ENCODE measurements around the gene ZNF768.
"Not testable (repeated sequence)": the region's sequence is repeated elsewhere in the genome, so short reads cannot be mapped to it uniquely, and the experiment has no call there.

The ZNF768 gene

DNA sequence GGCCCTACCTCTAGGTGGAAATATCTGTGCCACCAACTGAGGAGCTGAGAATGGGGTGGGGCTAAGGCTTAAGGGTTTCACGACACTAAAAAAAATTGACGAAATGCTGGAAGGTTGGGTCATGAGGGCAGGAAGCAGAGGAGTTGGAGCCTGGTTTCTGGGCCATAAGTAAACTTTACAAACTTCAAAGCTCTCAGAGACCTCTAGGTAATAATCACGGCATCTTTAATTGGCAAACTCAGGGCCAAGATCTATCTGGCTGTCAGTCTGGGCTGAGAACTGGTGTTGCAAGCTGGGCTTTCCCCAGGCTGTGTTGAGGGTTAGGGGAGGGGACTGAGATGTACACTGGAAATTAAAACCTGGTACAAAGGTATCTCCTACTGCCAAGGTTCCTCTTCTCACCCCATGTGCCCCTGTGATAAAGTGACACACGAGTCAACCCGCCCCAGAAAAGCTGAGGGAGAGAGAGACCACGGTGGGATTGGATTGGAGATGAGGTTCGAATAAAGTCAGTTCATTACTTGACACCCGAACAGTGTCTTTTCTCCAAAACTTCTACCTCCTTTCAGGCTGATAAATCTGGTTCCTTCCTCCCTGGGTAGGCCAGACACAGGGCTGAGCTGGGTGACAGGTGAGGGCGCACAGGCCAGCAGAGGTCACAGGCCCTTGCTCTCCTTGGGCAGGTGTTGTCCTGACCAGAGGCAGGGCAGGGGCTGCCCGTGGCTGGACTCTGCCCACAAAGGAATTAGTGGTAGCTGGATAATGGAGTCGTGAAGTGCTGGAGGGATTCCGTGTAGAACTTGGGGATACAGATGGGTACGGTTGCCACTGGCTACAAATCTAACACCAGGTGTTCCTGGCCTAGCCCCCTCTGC is 4.0 kb upstream of the ZNF768 start:
- Mint-ChIP-seq H3K4me1 (ENCODE audit: low read depth) (peaks cover 40% of the 10 kb centered on the region), H3K27me3 (no peaks in the 10 kb centered on the region), H3K4me3 (no peak overlapping the region), H3K9me3 (no peaks in the 10 kb centered on the region), H3K27ac (peak overlapping the region; percentile 76), H3K36me3 (ENCODE audit: low read depth) (peaks cover 41% of the 10 kb centered on the region)
- DNase-seq = no peak

- no peaks in the 10 kb centered on the region for H3K9me3 Mint-ChIP-seq
- peak overlapping the region; percentile 73 for H3K27ac Mint-ChIP-seq
- H3K4me1 Mint-ChIP-seq (ENCODE audit: low read depth) = peaks cover 45% of the 10 kb centered on the region
- no peak overlapping the region for H3K4me3 Mint-ChIP-seq
- H3K36me3 Mint-ChIP-seq (ENCODE audit: low read depth) = peaks cover 37% of the 10 kb centered on the region
- no peak for DNase-seq
- H3K27me3 Mint-ChIP-seq = no peaks in the 10 kb centered on the region
These were observed 2.6 kb upstream of the ZNF768 start for GRCh38 chr16:30528799-30529457.

DNA sequence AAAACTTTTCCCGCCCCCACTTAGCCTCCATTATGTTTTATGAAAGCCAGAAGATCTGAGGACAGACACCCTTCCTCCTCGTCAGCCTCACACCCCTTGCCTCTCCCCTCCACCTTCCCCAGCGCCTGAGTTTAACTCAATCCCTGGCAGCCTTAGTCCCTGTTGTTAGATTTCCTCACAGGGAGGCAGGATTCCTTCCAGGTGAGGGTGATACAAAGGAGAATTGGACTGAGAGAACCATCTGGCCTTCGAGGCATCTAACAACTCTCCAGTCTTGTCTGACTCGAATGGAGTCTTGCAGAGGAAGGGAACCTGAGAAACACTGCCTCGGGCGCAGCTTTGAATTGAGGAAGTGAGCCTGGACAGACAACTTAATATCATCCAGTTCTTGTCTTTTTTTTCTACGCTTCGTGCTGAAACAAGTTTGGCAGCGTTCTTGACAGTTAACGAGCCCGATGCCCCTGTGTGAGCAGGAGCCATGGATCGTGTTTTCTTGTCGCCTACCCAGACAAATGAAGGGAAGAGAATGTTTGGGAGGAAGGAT is 1.3 kb upstream of the ZNF768 start:
- H3K4me1 Mint-ChIP-seq (ENCODE audit: low read depth) = peaks cover 42% of the 10 kb centered on the region
- DNase-seq = no peak
- H3K36me3 Mint-ChIP-seq (ENCODE audit: low read depth) = peaks cover 29% of the 10 kb centered on the region
- peak overlapping the region; percentile 74 for H3K4me3 Mint-ChIP-seq
- H3K27ac Mint-ChIP-seq = peak overlapping the region; percentile 76
- no peaks in the 10 kb centered on the region for H3K9me3 Mint-ChIP-seq
- no peaks in the 10 kb centered on the region for H3K27me3 Mint-ChIP-seq

GRCh38 chr16:30526823-30527634 is 663 bp upstream of the ZNF768 start:
- H3K4me3 Mint-ChIP-seq = peak overlapping the region; percentile 74
- peak overlapping the region; percentile 76 for H3K27ac Mint-ChIP-seq
- peaks cover 28% of the 10 kb centered on the region for H3K36me3 Mint-ChIP-seq (ENCODE audit: low read depth)
- H3K27me3 Mint-ChIP-seq = no peaks in the 10 kb centered on the region
- peaks cover 43% of the 10 kb centered on the region for H3K4me1 Mint-ChIP-seq (ENCODE audit: low read depth)
- no peaks in the 10 kb centered on the region for H3K9me3 Mint-ChIP-seq
- peak; percentile 95 for DNase-seq

DNA sequence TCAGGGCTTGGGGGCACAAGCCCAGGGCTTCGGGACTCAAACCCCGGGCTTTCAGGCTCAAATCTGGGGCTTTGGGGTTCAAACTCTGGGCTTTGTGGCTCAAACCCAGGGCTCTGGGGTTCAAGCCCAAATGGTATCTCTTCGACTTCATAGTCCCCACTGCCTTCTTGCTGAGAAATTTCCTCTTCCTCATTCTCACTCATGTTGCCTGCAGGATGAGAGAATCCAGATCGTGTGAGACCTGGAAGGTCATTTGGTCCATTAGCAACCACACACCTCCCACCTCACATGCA is 576 bp downstream of the ZNF768 start:
- H3K4me1 Mint-ChIP-seq (ENCODE audit: low read depth) = peaks cover 39% of the 10 kb centered on the region
- peaks cover 26% of the 10 kb centered on the region for H3K36me3 Mint-ChIP-seq (ENCODE audit: low read depth)
- DNase-seq = no peak
- H3K9me3 Mint-ChIP-seq = no peaks in the 10 kb centered on the region
- H3K4me3 Mint-ChIP-seq = peak overlapping the region; percentile 81
- no peaks in the 10 kb centered on the region for H3K27me3 Mint-ChIP-seq
- peak overlapping the region; percentile 89 for H3K27ac Mint-ChIP-seq

DNA sequence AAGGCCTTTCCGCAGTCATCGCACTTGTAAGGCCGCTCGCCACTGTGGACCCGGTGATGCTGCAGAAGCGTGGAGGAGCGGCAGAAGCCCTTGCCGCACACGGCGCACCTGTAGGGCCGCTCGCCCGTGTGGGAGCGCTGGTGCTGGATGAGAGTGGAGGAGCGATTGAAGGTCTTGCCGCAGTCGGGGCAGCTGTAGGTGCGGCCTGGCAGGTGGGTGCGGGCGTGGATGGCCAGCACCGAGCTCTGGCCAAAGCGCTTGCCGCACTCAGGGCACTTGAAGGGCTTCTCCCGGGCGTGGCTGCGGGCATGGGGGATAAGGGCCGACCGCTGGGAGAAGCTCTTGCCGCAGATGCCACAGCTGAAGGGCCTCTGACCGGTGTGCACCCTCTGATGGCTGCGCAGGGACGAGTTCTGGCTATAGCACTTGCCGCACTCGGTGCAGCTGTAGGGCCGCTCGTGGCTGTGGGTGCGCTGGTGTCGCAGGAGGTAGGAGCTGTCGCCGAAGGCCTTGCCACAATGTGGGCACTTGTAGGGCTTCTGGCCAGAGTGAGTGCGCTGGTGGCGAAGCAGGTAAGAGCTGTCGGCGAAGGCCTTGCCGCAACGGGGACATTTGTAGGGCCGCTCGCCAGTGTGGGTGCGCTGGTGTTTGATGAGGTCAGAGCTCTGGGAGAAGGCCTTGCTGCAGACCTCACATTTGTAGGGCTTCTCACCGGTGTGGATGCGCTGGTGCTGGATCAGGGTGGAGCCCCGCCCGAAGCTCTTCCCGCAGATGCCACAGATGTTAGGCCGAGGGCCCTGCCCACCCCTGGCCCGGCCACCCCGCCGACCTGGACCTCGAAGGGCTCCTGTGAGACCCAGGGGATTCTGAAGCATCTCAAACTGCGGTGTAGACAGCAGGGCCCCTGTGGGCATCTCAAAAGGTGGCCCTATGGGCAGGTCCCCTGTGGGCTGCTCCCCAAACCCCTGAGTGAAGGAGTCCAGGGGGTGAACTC is 1.5 kb downstream of the ZNF768 start:
- H3K27ac Mint-ChIP-seq = peak overlapping the region; percentile 83

DNA sequence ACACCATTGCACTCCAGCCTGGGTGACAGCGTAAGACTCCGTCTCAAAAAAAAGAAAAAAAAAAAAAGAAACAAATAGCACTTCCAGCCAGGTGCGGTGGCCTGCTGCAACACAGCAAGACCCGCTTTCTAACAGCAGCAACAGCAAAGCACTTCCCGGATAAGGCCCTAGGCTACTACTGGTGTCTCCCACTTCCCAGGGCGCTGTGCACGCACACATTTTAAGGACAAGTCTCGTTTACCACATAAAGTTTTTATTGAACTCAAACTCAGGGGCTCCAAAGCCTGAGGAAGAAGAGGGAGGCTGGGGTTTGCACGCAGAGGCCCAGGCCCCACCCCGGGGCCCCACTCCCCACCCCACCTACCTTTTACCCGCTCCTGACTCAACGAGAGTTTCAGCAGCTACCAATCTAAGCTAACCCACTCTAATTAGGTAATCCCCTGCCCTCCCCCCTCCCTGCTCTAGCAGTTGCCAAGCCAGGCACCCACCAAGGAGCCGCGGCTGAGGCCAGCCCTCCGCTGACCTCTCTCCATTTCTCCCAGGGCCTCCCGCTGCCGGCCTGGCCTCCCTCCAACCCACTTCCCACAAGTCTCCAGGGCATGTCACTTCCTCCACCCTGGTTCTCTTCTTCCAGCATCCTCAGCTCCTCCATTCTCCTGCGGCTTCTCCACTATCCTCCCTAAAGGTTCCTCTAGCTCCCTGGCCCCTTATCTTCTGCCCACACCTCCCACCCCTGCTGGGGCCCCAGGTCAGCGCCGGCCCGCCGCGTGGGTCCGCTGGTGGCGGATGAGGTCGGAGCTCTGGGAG is 2.4 kb downstream of the ZNF768 start:
- DNase-seq = no peak
- peak overlapping the region; percentile 48 for H3K4me3 Mint-ChIP-seq
- peak overlapping the region; percentile 83 for H3K27ac Mint-ChIP-seq
- H3K27me3 Mint-ChIP-seq = no peaks in the 10 kb centered on the region
- H3K36me3 Mint-ChIP-seq (ENCODE audit: low read depth) = peaks cover 41% of the 10 kb centered on the region
- no peaks in the 10 kb centered on the region for H3K9me3 Mint-ChIP-seq
- peaks cover 26% of the 10 kb centered on the region for H3K4me1 Mint-ChIP-seq (ENCODE audit: low read depth)

More for the DNA sequence above, 1.5 kb downstream of the ZNF768 start:
- H3K4me3 Mint-ChIP-seq = peak overlapping the region; percentile 48
- H3K9me3 Mint-ChIP-seq = no peaks in the 10 kb centered on the region
- peaks cover 32% of the 10 kb centered on the region for H3K36me3 Mint-ChIP-seq (ENCODE audit: low read depth)
- DNase-seq = no peak
- H3K27me3 Mint-ChIP-seq = no peaks in the 10 kb centered on the region
- H3K4me1 Mint-ChIP-seq (ENCODE audit: low read depth) = peaks cover 30% of the 10 kb centered on the region

DNA sequence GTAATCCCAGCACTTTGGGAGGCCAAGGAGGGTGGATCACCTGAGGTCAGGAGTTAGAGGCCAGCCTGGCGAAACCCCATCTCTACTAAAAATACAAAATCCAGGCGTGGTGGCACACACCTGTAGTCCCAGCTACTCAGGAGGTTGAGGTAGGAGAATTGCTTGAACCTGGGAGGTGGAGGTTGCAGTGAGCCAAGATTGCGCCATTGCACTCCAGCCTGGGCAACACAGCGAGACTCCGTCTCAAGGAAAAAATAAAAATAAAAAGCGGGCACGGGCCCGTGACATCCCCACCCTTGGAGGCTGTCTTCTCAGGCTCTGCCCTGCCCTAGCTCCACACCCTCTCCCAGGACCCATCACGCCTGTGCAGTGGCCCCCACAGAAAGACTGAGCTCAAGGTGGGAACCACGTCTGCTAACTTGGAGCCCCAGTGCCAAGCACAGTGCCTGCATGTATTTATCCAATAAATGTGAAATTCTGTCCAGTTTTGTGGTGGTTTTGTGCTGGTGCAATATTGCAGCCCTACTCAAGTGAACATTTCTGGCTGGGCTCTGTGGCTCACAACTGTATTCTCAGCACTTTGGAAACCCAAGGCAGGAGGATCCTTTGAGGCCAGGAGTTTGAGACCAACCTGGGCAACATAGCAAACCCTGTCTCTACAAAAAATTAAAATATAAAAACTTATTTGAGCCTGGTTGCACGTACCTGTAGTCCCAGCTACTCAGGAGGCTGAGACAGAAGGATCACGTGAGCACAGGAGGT is 3.5 kb downstream of the ZNF768 start:
- not testable (repeated sequence) for H3K4me3 Mint-ChIP-seq, H3K9me3 Mint-ChIP-seq, DNase-seq, H3K27me3 Mint-ChIP-seq
- Mint-ChIP-seq H3K36me3 (ENCODE audit: low read depth) (peaks cover 52% of the 10 kb centered on the region), H3K27ac (peak overlapping the region; percentile 52), H3K4me1 (ENCODE audit: low read depth) (peaks cover 19% of the 10 kb centered on the region)

DNA sequence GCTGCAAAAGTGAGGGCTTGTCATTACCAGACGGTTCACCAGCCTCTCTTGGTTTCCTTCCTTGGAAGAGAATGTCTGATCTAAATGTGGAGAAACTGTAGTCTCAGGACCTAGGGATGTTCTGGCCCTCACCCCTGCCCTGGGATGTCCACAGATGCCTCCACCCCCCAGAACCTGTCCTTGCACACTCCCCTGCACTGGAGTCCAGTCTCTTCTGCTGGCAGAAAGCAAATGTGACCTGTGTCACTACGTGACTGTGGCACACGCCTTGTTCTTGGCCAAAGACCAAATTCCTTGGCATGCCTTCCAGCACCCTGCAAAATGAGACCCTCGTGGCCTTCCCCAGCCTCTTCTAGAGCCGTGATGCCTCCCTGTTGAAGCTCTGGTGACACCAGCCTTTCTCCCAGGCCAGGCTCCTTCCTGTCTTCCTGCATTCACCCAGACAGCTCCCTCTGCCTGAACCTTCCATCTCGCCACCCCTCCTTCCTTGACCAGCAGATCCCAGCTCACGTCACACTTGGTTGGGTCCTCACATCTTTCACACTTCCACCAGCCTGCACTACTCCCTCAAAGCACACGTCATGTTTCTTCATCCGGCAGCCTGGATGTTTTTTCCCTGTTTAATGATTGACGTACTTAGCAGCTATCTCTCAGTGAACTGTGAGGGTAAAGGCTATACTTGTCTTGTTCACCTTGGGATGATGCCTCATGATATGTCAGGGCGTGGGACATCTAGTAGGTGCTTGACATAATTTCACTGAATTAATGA is 4.3 kb downstream of the ZNF768 start:
- Mint-ChIP-seq H3K4me1 (ENCODE audit: low read depth) (peaks cover 13% of the 10 kb centered on the region), H3K27me3 (no peaks in the 10 kb centered on the region), H3K9me3 (no peaks in the 10 kb centered on the region), H3K36me3 (ENCODE audit: low read depth) (peaks cover 60% of the 10 kb centered on the region), H3K27ac (peak overlapping the region; percentile 46), H3K4me3 (no peak overlapping the region)
- no peak for DNase-seq

- peak overlapping the region; percentile 46 for H3K27ac Mint-ChIP-seq
- peaks cover 13% of the 10 kb centered on the region for H3K4me1 Mint-ChIP-seq (ENCODE audit: low read depth)
- no peaks in the 10 kb centered on the region for H3K9me3 Mint-ChIP-seq
- no peak for DNase-seq
- peaks cover 66% of the 10 kb centered on the region for H3K36me3 Mint-ChIP-seq (ENCODE audit: low read depth)
- no peak overlapping the region for H3K4me3 Mint-ChIP-seq
- no peaks in the 10 kb centered on the region for H3K27me3 Mint-ChIP-seq
These were observed 4.9 kb downstream of the ZNF768 start for GRCh38 chr16:30521476-30521872.

DNA sequence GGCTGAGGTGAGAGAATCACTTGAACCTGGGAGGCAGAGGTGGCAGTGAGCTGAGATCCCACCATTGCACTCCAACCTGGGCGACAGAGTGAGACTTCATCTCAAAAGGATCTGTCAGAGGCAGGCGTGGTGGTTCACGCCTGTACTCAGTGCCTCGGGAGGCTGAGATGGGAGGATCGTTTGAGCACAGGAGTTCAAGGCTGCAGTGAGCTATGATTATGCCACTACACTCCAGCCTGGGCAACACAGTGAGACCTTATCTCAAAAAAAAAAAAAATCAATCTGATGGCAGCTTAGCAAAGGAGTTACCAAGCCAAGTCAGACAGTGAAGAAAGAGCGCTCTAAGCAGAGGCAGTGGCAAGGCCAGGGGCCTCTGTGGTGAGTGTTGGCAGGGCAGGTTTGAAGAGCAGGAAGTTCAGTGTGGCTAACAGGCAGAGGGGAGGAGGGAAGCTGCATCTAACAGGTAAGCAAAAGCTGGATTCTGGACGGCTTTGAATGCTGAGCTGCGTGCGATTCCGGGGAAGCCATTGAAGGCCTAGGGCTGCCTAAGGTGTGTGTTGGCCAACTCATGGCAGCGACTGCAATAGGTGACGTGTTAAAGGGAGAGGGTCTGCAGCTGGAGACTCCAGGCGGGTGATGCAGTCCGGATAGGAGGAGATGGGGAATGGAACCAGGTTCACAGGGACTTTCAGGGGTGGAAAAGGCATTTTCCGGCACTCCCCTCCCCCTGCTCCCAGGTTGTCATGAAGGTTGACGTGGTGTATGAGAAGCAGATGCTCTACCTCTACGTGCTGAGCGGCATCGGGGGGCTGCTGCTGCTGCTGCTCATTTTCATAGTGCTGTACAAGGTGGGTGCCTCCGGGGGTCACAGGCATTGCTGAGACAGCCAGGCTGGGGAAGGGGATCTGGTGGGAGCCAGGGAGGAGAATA is 7.0 kb downstream of the ZNF768 start:
- Mint-ChIP-seq H3K9me3 (no peaks in the 10 kb centered on the region), H3K36me3 (ENCODE audit: low read depth) (peaks cover 81% of the 10 kb centered on the region), H3K27me3 (no peaks in the 10 kb centered on the region), H3K27ac (peak overlapping the region; percentile 65), H3K4me3 (no peak overlapping the region), H3K4me1 (ENCODE audit: low read depth) (peaks cover 6% of the 10 kb centered on the region)
- no peak for DNase-seq

Measured in activated T-cell treated with anti-CD3 and anti-CD28 coated beads, Interleukin-2, amount 50 U/mL, for 24 hours (primary cell).